ENCODE measurements around the gene ANXA6.

ANXA6 gene

GRCh38 chr5:151151263-151151660 is 6.3 kb downstream of the ANXA6 start:
- DNase-seq = no peak

DNA sequence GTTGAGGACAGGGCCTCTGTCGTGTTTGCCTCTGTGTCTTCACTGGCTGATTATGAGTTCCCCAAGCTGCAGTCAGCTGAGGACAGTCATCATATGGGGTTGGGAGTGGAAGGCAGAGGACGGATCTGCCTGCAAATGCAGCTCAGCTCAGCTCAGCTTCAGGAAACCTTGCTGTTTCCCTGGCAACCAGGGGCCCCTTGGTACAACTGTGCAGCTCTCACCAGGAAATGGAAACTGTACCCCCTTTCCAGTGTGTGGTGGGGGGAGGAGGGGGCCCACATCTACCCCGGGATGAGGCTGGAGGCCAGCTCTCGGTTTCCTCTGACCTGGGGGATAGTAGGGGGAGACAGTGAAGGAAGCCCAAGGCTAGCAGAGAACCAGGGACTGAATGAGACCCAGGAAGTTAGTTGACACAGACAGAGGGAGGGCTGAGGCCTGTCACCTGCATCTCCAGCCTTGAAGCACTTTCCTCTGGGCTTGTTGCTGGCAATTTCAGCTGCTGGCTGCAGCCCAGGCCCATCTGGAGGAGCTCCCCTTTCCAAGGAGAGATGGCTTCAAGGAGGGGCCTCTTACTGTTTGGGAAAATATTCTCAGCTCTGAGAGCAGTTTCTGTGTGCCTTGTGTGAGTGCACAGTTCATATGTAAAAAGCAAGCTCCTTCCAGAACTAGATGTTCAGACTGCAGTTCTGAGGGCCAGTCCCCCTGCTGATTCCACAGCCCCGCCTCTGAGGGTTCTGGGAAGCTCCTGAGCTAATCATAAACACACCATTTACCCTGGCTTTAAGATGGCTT is 6.9 kb downstream of the ANXA6 start:
- DNase-seq = peak; percentile 27

- DNase-seq = no peak
Observed at GRCh38 chr5:151148583-151148982, 9.0 kb downstream of the ANXA6 start.

DNA sequence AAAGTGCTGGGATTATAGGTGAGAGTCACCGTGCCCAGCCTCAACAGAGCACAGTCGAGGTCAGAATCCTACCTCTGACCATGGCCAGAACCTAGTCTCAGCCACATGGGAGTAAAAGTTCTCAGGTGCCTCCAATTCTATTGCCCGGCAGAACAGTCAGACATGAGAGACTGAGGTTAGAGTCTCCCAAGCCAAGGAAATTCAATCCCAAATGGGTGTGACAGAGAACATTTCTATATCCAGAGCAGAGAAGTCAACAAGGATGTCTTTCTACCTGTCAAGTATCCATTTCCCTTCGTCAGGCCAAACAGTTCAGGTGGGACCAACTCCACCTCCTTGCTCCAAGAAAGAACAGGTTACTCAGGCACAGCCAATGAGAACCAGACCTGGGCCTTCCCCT is 10.5 kb downstream of the ANXA6 start:
- DNase-seq = no peak

DNA sequence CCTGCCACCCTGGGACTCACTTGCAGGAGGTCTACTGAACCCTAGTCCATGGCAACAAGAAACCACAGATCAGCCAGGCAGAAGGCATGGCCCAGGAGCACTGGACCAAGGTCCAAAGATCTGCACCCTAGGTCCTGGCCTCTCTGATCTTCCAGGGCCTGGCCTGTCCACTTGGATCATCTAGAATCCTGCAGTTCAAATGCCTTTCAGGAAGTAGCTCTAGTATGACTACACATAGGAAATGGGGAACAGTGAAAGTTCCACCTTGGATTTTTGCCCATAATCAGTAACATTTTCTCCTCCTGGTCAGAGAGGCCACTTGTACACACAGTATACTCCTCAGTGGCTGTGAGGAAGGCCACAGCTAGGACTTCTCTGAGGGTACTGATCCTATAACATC is 11.5 kb downstream of the ANXA6 start:
- no peak for DNase-seq

DNA sequence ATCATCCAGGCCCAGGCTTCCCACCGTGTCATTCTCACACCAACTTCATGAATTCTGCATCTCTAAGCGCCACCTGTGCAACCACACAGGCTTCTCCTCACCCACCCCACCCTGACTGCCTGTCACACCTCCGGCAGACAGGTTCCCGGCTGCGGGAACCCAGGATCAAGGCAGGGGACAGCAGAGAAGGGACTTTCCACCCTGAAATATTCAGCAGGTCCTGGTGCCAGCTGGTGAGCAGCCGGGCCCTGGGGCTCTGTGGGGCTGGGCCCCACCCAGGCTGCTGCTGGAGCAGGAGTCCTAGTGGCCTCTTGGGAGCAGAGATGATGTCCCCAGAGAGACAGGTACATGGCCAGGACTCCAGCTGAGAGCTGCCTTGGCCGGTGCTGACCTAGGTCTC is 12.7 kb downstream of the ANXA6 start:
- DNase-seq = no peak

DNA sequence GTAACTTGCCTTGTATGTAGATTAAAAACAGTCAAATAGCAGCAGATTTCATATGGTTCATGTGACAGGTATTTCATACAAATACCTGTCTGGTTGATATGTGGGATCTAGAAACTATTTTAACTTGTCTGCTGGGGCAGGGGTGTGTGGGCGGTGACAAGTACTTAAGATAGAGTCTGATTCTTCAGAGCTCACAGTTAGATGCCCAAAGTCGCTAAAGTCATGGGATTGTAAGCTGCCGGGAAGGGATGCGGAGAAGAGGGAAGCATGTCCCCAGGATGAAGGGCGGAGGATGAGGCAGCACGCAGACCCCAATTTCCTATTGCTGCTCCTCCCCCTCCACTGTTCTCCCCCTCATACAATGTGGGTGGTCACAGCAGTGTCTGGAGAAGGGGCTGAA is 13.3 kb downstream of the ANXA6 start:
- no peak for DNase-seq

GRCh38 chr5:151143645-151144044 is 13.9 kb downstream of the ANXA6 start:
- no peak for DNase-seq

DNA sequence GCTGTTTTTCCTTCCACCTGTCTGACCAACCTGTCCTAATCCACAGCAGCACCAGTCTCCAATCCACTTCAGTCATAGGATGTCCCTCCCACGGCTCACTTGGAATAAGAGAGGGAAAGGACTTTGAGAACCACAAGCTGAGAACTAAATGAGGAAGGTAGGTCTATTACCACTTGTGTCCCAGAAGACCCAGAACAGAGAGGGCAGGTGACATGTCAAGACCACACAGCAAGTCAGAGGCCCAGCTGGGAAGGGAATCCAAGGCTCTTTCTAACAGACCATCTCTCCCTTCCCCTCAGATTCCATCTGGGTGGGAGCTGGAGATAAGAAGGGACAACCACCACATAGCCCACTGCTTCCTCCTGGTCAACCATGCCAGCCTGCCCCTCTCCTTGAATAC is 14.6 kb downstream of the ANXA6 start:
- DNase-seq = no peak

DNA sequence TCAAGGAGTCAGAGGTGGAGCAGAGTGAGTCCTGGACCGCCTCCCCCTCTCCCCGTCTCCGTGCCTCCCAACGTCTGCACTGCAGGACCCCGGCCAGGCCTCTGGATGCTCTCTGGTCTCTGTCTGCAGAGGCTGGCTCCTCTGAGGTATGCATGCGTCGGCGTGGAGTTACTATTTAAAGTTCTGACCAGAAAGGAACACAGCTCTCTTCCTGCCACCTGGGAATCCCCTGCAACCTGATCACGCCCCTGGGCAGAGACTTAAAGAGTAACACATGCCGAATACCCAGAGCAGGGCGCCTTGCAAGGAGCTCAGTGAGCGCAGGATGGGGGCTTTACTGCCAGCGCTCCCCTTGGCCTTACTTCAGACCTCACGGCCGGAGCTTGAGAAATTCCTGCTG is 16.0 kb downstream of the ANXA6 start:
- DNase-seq = no peak

DNA sequence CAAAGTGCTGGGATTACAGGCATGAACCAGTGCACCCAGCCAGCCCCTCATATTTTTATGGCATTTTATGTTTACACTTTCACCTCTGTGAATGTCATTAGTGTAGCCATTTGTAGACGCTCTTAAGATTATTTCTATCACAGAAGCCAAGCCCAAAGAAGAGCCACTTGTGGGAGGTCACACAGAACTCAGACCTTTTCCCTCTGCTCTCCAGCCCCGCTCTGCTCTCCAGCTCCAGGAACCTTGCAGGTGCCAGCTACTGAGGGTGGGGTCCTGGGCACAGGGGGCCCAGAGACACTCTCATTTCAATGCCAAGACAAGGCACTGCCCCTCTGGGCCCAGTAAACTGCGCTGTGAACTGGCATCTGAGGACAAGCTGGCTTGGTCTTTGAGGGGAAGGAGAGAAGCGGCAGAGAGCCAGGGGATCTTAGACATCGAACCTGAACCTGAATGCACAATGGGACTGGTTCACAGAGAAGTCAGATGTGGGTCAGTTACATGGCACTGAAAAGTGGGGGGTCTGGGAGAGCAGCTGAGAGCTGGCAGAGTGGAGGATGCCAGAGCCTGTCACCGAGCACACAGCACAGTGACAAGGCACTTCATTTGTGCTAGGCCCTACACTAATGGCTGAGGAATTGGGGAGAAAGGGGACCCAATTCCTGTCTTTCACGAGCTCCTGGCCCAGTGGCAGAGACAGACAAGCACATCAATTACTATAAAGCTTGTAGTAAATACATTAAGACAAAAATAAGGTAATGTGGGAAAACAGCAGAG is 16.7 kb downstream of the ANXA6 start:
- no peak for DNase-seq

DNA sequence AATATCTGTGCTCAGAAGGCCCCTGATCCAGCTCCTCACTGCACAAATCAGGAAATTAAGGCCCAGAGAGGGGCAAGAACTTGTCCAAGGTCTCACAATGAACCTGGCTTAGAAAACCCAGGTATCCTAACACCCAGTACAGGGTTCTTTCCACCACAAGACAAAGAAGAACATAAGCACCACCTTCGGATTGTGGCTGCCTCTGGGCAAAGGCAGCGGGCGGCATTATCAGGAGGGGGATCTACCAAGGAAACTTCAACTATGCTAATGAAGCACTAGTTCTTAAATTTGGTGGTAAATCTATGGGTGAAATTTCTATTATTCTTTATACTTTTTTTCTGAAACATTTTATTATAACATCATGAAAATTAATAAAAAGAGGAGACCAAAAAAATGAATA is 17.9 kb downstream of the ANXA6 start:
- DNase-seq = no peak

- no peak for DNase-seq
Observed at GRCh38 chr5:151139015-151139414, 18.6 kb downstream of the ANXA6 start.

DNA sequence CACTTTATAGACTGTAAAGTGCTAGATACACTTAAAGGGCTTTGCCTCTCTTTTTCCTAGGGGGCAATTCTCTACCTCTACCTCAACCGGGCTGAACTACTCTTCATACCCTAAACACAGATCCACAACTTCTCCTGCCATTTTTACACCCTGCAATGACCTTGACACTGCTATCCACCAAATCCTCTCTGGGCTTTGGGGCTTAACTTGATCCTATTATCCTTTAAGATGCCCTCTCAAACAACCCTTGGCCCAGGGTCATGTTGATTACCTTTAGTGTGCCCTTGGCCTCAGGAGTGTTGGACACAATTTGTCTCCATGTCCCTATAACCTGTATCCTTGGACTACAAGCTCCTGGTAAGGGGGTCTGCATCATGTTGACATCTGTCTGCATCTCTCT is 19.5 kb downstream of the ANXA6 start:
- no peak for DNase-seq

GRCh38 chr5:151137067-151137825 is 20.3 kb downstream of the ANXA6 start:
- no peak for DNase-seq

- DNase-seq = no peak
Observed at GRCh38 chr5:151134228-151134627, 23.4 kb downstream of the ANXA6 start.

- DNase-seq = no peak
Observed at GRCh38 chr5:151132963-151133362, 24.6 kb downstream of the ANXA6 start.

DNA sequence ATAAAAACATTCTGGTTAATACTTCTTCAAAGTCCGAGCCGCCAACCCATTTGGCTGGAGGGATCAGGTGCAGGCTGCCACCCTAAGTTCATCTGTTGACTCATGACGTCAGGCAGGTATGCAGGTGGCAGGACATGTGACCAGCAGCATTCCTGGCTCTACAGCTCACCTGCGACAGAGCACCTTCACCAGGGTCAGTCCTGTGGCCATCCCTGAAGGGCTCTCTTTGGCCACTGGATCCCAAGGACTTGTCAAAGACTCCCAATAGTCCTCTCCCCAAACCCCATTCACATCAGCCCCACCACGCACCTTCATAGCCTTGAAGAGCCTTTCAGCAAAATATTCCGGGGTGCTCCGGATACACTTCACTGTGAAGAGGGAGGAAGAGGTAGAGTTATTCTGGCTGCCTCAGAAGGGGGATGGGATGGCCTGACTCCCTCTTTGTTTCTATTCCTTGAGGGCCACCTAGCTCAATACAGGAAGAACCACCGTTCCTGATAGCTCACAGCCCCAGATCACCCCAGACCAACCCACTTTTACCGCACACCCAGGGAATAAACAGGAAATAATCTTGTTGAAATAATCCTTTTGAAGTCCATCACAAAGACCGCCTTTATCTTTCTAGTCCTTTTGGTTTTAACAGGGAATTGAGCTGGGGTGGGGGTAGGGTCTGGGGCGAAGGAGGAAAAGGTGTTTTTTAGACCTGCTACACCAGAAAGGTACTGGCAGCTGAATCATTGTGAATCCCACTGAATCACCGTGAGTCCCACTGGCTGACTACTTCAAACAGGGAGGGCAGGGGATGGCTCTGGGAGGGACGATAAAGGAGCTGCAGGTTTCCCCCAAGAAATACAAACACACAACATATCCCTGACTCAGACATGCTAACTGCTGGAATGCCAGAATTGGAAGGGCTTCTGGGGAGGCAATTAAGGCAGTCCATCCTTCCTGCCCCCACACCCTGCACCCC is 26.4 kb downstream of the ANXA6 start:
- DNase-seq = no peak

DNA sequence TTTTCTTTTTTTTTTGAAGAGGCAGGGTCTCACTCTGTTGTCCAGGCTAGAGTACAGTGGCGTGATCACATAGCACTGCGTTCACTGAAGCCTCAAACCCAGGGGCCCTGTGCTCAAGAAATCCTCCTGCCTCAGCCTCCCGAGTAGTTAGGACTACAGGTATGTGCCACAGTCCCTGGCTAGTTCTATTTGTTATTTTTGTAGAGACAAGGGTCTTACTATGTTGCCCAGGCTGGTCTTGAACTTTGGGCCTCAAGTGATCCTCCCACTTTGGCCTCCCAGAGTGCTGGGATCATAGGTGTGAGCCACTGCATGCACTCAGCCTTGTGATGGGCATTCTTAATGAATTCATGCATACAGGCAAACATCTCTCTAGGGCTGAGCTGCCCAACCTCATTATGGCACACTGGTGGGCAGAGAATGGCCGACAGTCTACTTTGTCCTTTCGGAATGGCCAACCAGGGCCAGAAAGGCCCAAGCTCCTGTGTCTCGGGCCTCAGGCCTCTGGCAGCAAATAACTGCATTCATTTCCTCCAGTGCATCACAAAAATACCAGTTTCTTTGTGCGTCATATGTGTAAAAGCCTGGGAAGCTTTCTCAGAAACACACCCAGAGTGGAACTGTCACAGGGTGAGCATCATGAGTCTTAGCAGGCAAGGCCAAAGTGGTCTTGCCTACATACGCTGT is 27.2 kb downstream of the ANXA6 start:
- DNase-seq = no peak

DNA sequence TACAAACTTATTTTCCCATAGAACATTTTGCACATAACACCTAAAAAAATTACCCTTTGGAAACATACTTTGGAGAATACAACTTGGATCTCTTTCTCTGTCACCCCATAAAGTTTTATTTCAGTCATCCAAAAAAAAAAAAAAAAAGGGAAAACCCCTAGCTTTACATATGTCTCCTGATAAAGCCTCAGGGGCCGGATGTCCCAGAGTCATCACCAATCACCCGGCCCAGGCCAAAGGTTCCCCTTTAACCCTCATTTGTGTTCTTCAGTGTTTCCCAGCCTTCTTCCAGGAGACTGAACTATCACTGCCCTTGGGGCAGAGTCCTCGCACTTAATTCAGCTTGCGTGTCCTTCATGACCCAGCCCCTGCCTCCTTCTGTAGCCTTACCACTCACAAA is 28.8 kb downstream of the ANXA6 start:
- no peak for DNase-seq

DNA sequence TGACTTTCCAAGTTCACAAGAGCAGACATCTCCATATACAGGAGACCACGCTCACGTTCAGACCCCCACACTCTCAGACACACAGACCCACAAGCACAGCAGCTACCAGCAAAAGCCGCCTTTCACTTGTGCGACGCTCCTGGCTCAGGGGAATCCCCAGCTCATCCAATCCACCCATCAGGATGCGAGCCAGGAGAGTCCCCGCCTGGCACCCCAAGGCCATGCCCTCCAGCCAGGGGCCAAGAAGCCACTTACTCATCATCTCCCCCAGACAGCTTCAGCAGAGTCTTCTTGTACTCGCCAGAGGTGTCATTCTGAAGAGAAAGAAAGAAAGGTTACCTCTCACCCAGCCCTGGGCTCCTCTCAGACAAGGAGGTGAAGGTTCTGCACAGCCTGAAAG is 29.7 kb downstream of the ANXA6 start:
- no peak for DNase-seq

DNA sequence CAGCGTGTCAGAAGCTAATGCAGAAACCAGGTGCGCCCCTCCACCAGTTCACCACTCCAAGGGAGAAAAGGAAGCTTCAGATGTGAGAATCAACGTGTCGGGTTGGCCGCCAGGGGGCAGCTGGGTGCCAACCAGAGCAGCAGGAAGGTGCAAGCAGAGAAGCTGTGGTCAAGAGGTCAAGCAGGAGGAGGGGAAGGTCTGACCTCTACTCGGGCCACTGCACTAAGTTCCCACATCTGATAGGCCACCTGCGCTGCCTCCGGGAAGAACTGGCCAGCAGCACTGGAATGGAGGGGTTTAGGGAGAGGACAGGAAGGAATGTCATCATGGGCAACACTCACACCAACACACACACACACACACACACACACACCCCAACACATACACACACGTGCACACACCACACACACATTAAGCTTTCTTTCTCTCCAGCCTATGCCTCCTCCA is 31.4 kb downstream of the ANXA6 start:
- DNase-seq = peak; percentile 34

Measured in NCI-H1092 treated with DMSO at 0.1 percent for 48 hours (cell line).